Suprapubic skin (tissue), 4 donors: Measurements from ENCODE around the gene KIAA2012. TPM values are rescaled to one million over a fixed set of nuclear protein-coding genes. Genes with fewer than 3 reads are reported as not detected.

Source experiments
- DNase-seq, 2 donors: peaks; one replicate each; pipeline ENCODE4 v3.0.0-alpha.2; 2019; ENCODE audit warnings: low spot score in 2 of 2
- H3K27ac ChIP-seq: fragments of 200-600 bp; sonication (generic); one replicate; pipeline ENCODE4 v1.5.1; 2019
- H3K27me3 ChIP-seq: fragments of 200-600 bp; sonication (generic); one replicate; pipeline ENCODE4 v1.5.1; 2019
- H3K36me3 ChIP-seq: fragments of 200-600 bp; sonication (generic); one replicate; pipeline ENCODE4 v1.5.1; 2019
- H3K4me1 ChIP-seq: fragments of 200-600 bp; sonication (generic); one replicate; pipeline ENCODE4 v1.5.1; 2019
- H3K4me3 ChIP-seq: fragments of 200-600 bp; sonication (generic); one replicate; pipeline ENCODE4 v1.5.1; 2019; ENCODE audit warnings: mild to moderate bottlenecking
- H3K9me3 ChIP-seq: fragments of 200-600 bp; sonication (generic); one replicate; pipeline ENCODE4 v1.5.1; 2019
- EP300 ChIP-seq: sonication (generic); formaldehyde crosslinking; IDR thresholded peaks from one replicate; pipeline ENCODE4 v1.6.1; 2017; ENCODE audit warnings: antibody characterized with exemption
- POLR2A ChIP-seq, 2 donors: fragments of 450-650 bp; IDR thresholded peaks; one replicate each; pipeline ENCODE4 v1.6.1; 2017; ENCODE audit warnings: antibody characterized with exemption in 2 of 2, mild to moderate bottlenecking in 2 of 2, moderate library complexity in 2 of 2
- POLR2AphosphoS5 ChIP-seq, 3 donors: sonication (generic); formaldehyde crosslinking; IDR thresholded peaks; one replicate each; pipeline ENCODE4 v1.6.1; 2017; ENCODE audit warnings: antibody characterized with exemption in 3 of 3
- WGBS: methylation state at CpG from one replicate; pipeline ENCODE4 v1.1.5; 2018; 5-methylcytosine and 5-hydroxymethylcytosine counted together
- total RNA-seq, 4 donors: library from RNA; depleted of rRNA; stranded (reverse); fragments of >200 nt; gene quantifications; one replicate each; pipeline ENCODE4 v1.1.0, GENCODE V29; 2016
- TF ChIP-seq, protein P1 (sequence below), 2 donors: fragments of 200-600 bp in 1 of 2; fragments of 450-650 bp in 1 of 2; sonication (generic) in 1 of 2; IDR thresholded peaks; one replicate each; pipeline ENCODE4 v1.5.1; 2016 to 2019; ENCODE audit warnings: antibody characterized with exemption in 2 of 2, mild to moderate bottlenecking in 1 of 2, moderate library complexity in 1 of 2

KIAA2012 gene
- total RNA-seq, 4 donors from 2014 or later: 0.16 TPM; not detected in 3

- TF ChIP-seq, protein P1, sequence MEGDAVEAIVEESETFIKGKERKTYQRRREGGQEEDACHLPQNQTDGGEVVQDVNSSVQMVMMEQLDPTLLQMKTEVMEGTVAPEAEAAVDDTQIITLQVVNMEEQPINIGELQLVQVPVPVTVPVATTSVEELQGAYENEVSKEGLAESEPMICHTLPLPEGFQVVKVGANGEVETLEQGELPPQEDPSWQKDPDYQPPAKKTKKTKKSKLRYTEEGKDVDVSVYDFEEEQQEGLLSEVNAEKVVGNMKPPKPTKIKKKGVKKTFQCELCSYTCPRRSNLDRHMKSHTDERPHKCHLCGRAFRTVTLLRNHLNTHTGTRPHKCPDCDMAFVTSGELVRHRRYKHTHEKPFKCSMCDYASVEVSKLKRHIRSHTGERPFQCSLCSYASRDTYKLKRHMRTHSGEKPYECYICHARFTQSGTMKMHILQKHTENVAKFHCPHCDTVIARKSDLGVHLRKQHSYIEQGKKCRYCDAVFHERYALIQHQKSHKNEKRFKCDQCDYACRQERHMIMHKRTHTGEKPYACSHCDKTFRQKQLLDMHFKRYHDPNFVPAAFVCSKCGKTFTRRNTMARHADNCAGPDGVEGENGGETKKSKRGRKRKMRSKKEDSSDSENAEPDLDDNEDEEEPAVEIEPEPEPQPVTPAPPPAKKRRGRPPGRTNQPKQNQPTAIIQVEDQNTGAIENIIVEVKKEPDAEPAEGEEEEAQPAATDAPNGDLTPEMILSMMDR (IDR thresholded peaks at IDR 0.05): no peak
- TF ChIP-seq POLR2AphosphoS5 (IDR thresholded peaks at IDR 0.05) (no peak), POLR2A (IDR thresholded peaks at IDR 0.05) (no peak), EP300 (no peak)
- no peak for DNase-seq
- peaks cover 4% of the 10 kb centered on the region for H3K27me3 ChIP-seq
- H3K9me3 ChIP-seq: no peaks in the 10 kb centered on the region
- WGBS: 27% methylated on average over 31 of the region's 32 CpGs
- no peak overlapping the region for H3K27ac ChIP-seq
- H3K4me3 ChIP-seq: peak overlapping the region; percentile 24
- H3K36me3 ChIP-seq: no peaks in the 10 kb centered on the region
- peaks cover 5% of the 10 kb centered on the region for H3K4me1 ChIP-seq
Observed at GRCh38 chr2:202171241-202171825, 98.3 kb downstream of the KIAA2012 start.

DNA sequence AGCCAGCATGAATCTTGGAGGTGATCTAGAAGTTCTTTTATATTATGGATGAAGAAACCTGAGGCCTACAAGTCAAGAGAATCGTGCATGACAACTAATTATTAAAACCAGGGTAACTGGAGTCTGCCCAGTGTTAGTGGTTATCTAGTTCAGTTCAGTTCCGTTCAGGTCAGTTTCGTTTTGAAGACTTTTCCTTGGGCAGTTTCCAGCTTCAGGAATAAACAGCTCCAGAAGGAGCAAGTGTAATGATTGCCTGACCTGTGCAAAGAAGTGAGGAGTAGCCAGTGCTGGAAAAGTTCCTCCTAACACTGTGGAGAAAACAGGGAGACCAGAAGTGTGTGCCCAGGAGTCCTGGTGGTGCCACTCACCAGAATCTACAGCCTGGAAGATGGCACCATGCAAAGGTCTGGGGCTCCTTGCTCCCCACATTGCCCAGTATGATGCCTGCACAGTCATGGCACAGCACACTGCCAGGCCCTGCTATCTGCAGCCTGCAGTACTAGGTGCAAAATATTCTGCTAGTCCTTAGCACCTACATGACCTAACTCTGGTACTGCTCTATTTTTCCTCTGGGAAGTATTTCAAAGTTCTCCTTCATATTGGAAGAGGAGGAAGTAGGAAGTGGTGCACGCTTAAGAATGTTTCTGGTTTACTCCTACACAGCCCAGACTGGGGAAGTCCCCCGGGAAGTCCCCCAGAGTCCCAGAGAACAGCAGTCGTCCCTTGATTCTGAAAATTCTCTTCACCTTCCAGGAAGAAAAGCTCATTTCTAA lies 99.6 kb downstream of the KIAA2012 start:
- TF ChIP-seq EP300: no peak
- WGBS: 52% methylated on average over 6 of the region's 6 CpGs
- Histone ChIP-seq H3K27ac (no peak overlapping the region), H3K9me3 (no peaks in the 10 kb centered on the region), H3K36me3 (no peaks in the 10 kb centered on the region), H3K4me3 (no peak overlapping the region), H3K4me1 (peaks cover 5% of the 10 kb centered on the region), H3K27me3 (peaks cover 4% of the 10 kb centered on the region)
- no peak for DNase-seq

DNA sequence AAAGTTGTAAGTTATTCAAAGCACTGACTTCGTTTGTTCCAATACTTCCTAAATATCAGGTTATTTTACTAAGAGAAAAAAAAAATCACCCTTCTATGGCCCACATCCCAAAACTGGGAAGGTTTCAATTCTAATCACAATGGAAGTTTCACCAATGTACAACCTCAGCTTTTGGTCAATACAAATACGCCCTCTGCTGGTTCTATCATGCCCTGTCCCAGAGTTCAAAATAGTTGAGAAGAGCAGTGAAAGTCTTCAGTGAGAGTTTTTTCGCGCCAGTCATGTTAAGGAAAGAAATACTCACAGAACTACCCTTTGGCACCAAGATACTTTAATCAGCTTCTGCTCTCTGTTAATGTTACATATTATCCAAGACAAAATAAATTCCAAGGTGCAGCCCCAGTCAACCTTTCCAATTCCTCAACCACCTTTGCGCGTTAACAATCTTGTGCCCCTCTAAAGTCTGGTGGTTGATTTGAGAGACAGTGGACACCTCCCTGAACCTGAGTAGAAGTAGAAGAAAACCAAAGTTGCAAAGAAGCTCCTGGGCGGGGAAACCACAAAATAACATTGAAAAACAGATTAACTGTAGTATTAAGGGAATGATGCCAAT lies 105.4 kb downstream of the KIAA2012 start:
- 41% methylated on average over 7 of the region's 7 CpGs for WGBS
- no peak for DNase-seq
- no peaks in the 10 kb centered on the region for H3K27me3 ChIP-seq

DNA sequence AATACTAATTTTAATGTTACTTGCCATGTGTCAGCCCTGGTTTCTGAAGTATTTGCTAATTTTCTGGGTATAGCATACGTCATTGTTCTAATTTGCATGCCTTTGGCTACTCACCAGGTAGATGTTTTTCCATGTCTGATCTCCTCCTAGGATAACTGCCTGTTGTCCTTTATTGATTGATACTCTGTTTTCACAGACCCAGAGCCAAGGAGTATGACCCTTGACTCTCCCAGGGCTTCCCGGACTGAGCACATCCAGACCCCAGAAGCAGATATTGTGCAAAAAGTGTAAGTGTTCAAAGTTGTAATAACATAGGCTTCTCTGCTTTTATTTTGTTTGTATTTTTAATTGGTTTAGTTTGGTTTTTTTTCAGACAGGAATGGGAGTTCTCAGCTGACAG lies 111.5 kb downstream of the KIAA2012 start:
- H3K4me3 ChIP-seq: no peak overlapping the region
- no peak for DNase-seq
- no peaks in the 10 kb centered on the region for H3K9me3 ChIP-seq
- no peaks in the 10 kb centered on the region for H3K36me3 ChIP-seq
- no peaks in the 10 kb centered on the region for H3K27me3 ChIP-seq
- WGBS: 57% methylated on average over 2 of the region's 2 CpGs
- TF ChIP-seq POLR2A (IDR thresholded peaks at IDR 0.05) (no peak), POLR2AphosphoS5 (IDR thresholded peaks at IDR 0.05) (no peak), EP300 (no peak)
- TF ChIP-seq, protein P1 (IDR thresholded peaks at IDR 0.05): no peak
- H3K4me1 ChIP-seq: no peaks in the 10 kb centered on the region
- H3K27ac ChIP-seq: no peak overlapping the region

More for the DNA sequence above, 105.4 kb downstream of the KIAA2012 start:
- H3K4me3 ChIP-seq: no peak overlapping the region
- no peaks in the 10 kb centered on the region for H3K36me3 ChIP-seq
- no peaks in the 10 kb centered on the region for H3K4me1 ChIP-seq
- H3K27ac ChIP-seq: no peak overlapping the region
- TF ChIP-seq POLR2A (IDR thresholded peaks at IDR 0.05): no peak
- TF ChIP-seq, protein P1 (IDR thresholded peaks at IDR 0.05): peak; percentile 71 to 92
- no peaks in the 10 kb centered on the region for H3K9me3 ChIP-seq

DNA sequence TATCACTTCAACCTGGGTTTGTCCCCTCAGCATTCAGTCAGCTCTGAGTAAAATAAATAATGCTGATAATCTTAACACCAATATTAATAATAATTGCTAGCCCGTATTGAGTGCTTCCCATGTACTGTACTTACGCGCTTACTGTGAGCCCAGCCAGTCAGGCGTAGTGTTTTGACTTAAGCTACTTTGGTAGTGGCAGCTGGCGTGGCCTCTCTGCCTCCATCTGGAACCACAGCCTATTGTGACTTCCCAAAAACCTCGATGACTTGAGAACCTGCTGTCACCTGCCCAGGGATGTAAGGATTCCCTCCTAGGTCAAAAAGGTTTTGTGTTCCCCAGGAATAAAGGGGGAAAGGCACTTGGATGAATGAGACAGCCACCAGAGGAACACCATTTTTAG lies 112.1 kb downstream of the KIAA2012 start:
- Histone ChIP-seq H3K27me3 (no peaks in the 10 kb centered on the region), H3K9me3 (no peaks in the 10 kb centered on the region), H3K4me3 (no peak overlapping the region), H3K36me3 (no peaks in the 10 kb centered on the region), H3K4me1 (no peaks in the 10 kb centered on the region), H3K27ac (no peak overlapping the region)
- TF ChIP-seq, protein P1 (IDR thresholded peaks at IDR 0.05): no peak
- TF ChIP-seq POLR2AphosphoS5 (IDR thresholded peaks at IDR 0.05) (no peak), POLR2A (IDR thresholded peaks at IDR 0.05) (no peak), EP300 (no peak)
- 86% methylated on average over 6 of the region's 6 CpGs for WGBS
- DNase-seq: no peak
